Activated T-cell treated with anti-CD3 and anti-CD28 coated beads, Interleukin-2, amount 50 U/mL, for 1 hour (primary cell): Measurements from ENCODE around the gene TMC3.

ENCODE experiments used
- DNase-seq: peaks from one replicate; pipeline ENCODE4 v3.0.0-alpha.2; 2020

Gene TMC3

GRCh38 chr15:81317642-81318017, 56.4 kb downstream of the TMC3 start:
- DNase-seq: peak; percentile 0

DNA sequence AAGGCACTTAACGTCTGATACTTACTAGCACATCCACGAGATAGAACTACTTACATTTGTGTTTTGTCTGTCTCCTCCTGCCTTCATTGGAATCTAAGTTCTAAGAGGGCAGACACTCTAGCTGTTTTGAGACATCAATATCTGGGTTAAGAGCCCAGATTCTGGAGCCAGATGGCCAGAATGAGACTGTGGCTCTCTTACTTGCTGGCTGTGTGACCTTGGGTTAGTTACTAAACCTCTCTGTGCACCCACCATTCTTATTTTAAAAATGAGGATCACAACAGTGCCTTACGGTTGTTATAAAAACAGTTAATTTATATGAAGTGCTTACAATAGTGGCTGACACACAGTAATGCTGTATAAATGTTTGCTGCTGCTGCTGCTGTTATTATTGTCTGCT, 57.7 kb downstream of the TMC3 start:
- no peak for DNase-seq

DNA sequence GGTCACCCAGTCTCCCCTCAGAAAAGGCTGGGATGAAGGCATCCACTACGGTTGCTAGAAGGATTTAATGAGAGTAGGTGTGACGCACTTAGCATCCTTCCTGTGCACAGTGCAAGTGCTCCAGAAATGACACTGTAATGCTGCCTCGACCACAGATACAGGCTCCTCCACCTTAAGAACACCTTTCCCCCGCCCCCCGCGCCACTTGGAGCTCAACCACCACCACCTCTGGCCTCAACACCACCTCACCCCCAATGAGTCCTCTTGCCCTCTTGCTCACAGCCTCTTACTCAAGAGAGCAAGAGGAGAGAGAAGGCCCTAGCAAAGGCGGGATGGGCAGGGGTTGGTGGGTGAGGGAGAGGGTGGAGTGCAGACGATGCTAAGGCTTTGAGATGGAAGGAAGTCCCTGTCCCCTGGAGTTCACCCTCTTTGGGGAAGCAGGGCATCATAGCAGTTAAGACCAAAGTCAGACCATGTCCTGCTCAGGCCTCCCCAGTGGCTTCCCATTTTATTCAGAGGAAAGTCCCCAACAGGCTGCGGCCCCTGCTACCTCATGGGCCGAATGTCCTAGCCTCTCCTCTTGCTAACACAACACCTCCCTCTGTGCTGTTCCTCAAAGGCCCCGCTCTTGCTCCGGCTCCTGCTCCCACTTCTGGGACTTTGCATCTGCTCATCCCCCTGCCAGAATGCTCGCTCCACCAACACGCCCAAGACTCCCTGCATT, 58.4 kb downstream of the TMC3 start:
- DNase-seq: peak; percentile 15

DNA sequence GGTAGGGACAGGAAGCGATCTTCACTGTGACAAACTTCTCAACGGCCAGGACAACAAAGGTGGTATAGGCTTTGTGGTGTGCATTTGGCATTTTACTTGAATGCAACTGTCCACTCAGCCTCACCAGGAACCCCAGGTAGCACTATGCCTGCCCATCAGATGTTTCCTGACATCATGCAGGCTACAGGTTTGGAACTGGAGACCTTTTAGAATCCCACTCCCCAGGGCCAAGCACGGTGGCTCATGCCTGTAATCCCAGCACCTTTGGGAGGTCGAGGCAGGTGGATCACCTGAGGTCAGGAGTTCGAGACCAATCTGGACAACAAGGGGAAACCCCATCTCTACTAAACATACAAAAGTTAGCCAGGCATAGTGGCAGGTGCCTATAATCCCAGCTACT, 59.6 kb downstream of the TMC3 start:
- no peak for DNase-seq

DNA sequence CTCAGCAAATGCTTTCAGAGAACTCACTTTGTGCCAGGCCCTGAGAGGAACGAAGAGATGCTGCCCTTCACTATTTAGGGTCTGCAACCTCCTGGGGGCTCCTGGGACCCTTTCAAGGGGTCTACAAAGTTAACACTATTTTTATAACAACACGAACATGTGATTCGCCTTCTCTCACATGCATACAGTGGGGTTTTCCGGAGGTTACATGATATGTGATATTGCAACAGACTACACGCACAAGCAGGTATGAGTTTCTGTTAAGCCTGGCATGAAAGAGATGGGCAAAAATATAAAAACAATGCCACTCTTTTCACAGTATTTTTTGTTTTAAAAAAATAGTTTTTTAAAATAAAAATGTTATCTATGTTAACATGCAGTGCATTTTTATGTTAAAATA, 60.3 kb downstream of the TMC3 start:
- no peak for DNase-seq

DNA sequence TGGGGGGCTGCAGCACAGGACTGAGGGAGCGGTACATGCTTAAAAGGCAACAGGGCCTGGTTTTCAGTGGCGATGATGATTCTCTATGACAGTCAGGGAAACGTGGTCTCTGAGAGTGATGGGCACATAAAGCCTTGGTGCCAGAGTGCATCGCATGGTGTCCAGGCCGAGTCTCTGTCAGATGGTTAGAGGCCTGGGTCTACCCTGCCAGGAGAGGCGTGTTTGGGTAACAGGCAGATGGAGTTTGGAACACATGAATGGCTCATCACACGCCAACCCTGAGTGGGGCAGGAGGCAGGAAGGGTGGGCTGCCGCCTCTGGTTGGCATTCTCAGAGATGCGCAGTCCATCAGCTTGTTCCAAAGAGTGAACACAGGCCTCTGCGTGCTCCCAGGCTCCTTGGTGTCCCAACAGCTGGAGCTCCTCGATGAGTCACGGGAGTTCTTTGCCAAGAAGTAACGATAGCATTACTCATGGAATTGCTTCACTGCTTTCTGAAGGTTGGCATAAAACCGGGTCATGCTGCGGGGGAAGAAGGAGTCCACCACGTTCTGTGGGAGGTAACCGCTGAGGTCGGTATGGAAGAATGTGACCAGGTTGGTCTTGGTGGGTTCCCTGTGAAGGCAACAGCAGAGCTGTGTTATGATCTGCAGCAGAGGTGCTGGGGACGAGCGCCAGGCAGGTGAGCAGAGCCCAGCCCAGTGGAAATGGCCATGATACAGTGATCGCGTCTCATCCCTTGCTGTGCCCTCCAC, 61.0 kb downstream of the TMC3 start:
- DNase-seq: no peak

DNA sequence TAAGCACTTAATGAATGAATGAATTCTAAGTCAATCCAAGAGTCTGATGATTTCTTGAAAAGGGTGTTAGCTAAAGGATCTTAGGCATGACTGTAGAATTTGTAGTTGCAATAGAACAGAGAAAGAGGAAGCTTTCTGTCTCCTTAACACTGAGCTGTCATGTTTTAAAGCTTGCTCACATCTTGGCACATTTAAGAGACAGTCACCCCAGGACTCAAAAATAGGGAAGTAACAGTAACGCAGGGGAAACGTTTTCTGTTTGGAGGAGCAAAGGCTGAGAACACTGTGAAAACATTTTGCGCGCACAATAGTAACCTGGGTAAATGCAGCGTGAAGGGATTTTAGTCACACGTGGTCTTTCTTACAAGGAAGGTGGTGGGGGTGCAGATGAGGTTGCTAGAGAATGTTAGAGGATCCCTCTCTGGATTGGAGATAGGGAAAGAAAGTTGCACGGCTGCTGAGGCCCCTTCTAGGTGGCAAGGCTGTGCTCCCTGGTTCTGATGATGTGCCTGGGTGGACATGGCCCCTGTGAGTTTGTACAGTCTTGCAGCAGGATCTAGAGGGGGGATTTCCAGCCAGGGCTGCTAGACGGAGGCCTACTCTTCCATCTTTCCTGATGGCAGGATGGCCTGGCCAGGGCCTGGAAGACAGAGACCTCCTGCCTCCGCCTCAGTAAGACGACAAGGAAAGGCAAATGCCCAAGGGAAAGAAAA, 62.1 kb downstream of the TMC3 start:
- no peak for DNase-seq

DNA sequence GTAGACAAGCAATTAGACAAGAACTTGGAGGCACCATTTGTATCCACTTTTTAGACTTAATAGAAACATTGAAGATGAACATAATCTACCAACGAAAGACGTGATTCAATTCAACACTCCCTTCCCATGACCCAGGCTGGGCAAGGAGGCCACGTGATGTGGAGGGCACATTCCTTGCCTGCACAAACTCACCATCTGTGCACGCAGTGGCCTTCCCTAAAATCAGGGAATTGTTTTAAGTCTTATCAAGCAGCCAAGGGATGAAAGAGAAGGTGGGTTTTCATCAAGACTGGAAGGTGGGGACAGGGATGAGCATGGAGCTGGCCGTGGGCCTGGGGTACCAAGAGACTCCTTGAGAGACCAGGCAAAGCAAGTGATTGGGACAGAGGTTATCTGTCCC, 63.5 kb downstream of the TMC3 start:
- no peak for DNase-seq

DNA sequence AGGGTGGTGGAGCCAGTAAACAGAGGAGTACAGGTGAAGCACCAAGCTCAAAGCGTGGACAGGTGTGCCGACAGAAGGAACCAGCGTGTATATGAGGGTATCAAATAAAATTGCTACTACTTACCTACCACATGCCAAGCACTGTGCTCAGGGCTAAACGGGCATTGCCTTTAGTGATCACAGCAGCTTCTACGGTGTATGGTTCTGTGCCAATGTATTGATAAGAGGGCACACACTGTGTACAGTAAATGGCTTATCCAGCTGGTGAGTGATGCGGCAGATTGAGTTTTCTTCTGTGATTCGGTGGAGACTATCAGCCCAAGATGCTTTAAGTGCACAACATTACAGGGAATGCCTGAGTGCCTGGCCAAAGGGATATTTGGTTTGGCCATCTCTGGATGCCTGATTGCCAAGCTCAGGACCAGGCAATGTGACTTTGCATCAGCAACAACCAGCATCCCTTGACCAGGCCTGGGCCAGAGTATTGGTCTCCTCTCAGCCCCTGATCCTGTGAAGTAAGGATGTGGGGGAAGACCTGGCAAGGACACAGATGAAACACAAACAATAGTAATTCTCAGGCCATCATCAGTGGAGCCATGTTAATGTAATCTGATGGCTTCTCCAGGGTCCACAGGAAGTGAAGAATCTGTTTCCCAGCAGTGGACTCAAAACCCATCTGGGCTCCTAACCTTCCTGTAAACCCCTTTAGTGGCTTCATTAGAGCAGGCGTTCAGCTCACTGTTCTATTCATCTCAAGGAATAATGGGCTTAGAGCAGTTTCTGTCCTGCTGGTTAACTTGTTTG, 64.2 kb downstream of the TMC3 start:
- no peak for DNase-seq

- no peak for DNase-seq
Observed at GRCh38 chr15:81308260-81308659, 65.8 kb downstream of the TMC3 start.

DNA sequence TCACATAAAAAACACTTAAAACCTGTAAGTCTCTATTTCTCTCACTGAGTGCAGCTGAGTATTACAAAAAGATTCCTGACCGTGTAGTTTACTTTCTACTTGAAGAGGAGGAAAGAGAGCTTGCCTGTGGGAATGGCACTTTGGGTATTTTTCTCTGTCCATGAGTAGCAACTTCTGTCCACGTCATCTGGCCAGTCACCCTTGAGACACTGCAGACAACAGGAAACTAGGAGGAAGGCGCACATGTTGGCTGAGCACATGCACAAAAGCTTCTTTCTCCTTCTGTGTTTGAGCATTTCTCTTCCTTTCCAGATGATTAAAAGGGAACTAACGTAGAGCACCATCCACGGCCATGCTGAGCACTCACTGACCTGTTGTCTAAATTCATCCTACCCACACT, 69.8 kb downstream of the TMC3 start:
- no peak for DNase-seq

DNA sequence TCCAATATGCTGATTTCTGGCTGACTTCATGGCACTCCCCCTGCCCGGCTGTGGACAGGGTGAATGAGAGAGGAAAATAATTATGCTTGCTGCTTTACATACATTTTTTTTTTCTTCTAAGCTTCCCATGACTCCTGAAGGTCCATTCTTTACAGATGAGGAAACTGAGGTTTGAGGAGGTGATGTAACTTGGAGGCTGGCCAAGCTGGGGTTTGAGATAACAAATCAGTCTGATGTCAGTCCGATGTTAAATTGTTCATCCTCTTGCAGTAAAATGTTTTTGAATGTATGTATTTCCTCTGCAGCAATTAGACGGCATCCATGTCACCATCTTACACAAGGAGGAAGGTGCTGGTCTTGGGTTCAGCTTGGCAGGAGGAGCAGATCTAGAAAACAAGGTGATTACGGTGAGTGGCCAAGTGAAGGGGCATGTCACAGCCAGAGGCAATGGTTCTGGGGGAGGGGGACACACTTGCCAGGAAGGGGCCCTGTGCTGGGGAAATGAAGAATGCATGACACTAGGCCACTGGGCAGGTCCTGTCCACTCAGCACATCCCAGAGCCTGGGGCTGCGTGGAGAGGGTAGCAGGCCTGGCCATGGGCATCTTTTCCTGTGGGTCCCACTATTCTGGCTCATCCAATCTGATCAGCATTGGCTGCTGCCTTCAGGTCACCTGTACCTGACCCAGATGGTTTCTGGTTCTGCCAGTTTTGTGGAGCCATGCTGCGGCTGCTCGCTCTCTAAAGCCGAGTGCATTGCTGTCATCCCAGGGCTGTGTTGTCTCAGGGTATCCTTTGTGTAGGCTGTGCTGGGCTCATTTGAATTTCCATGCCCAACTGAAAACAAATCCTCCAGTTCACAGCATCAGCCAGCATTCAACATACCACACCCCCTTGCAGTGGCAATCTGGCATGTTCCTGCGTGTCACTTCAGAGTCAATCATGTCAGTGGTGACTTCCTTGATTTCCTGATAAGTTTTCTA, 70.5 kb downstream of the TMC3 start:
- DNase-seq: no peak

- no peak for DNase-seq
Observed at GRCh38 chr15:81302701-81303109, 71.3 kb downstream of the TMC3 start.

DNA sequence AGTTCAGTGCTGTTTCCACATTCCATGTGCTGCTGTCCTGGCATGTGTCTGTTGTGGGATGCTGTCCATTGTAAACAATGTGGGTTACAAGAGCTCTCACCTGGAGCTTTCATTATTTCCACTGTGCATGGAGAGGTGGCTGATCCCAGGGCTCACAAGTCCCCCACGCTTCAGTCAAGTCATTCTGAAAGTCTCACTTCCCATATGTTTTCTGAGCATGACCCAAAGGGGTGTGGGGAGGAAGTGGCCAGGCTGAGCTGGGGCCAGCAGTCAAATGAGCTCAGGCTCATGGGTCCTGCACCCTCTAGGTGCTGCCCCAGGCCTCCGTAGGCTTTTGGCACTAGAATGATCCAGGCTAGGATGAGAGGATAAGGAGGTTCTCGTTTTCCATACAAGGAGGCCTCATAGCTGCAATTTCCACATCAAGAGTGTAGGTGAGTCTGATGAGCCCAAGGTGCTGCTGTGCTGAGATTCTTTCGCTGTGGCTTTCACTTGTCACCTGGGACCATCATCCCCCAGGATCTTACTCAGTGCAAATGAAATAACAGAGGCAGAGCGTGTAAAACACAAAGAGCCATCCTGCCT, 72.1 kb downstream of the TMC3 start:
- DNase-seq: no peak

DNA sequence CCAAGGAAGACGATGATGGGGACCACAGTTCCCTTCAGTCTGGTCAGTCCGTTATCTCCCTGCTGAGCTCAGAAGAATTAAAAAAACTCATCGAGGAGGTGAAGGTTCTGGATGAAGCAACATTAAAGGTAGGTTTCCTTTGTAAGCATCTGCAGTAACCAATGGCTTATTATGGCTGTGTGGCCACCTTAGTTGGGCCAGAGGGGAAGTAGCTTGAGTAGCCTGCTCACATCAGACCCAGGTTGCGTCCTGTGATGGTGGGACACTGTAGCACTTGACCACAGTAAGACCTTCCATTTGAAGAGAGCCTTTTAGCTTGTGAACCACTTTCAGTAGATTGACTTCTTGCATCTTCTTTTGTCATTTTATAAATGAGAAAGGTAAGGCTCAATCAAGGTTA, 72.6 kb downstream of the TMC3 start:
- no peak for DNase-seq

DNA sequence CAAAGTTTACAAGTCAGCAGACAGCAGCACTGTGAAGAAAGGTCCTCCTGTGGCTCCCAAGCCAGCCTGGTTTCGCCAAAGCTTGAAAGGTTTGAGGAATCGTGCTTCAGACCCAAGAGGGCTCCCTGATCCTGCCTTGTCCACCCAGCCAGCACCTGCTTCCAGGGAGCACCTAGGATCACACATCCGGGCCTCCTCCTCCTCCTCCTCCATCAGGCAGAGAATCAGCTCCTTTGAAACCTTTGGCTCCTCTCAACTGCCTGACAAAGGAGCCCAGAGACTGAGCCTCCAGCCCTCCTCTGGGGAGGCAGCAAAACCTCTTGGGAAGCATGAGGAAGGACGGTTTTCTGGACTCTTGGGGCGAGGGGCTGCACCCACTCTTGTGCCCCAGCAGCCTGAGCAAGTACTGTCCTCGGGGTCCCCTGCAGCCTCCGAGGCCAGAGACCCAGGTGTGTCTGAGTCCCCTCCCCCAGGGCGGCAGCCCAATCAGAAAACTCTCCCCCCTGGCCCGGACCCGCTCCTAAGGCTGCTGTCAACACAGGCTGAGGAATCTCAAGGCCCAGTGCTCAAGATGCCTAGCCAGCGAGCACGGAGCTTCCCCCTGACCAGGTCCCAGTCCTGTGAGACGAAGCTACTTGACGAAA, 74.3 kb downstream of the TMC3 start:
- no peak for DNase-seq

DNA sequence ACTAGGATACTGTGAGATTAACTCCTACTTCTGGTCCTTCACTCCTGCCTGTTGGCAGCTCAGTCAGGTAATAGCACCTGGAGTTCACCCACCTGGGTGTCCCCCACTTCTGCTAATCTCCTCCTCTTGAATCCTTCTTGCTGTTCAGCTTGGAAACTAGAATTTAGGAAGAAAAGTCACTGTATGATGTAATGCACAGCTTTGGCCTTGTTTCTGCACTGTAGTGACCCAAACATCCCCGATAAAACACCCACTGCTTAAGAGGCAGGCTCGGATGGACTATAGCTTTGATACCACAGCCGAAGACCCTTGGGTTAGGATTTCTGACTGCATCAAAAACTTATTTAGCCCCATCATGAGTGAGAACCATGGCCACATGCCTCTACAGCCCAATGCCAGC, 74.9 kb downstream of the TMC3 start:
- DNase-seq: no peak

DNA sequence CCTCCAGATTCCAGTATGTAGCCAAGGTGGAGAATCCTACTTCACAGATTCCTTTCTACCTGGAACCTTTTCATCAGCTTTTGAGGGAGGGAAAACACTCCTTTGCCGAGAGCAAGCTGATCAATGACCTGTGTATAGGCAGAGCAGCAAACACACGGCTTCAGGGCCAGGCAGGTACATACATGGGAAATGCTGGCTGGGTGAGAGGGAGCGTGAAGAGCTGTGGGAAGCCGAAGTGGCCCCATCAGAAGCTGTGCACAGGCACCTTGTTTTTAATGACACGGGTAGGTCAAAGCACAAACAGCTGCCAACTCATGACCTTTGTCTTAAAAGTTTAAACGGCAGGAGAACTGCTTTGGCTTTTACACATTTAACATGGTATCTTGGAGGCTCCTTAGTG, 75.4 kb downstream of the TMC3 start:
- no peak for DNase-seq

GRCh38 chr15:81297603-81298575, 76.1 kb downstream of the TMC3 start:
- DNase-seq: no peak

- no peak for DNase-seq
Observed at GRCh38 chr15:81297147-81297572, 76.9 kb downstream of the TMC3 start.
